ENCODE data around the gene BEND5. TPM values are rescaled to one million over a fixed set of nuclear protein-coding genes. Genes with fewer than 3 reads are reported as not detected.

BEND5 gene
- total and polyA plus RNA-seq, 2 experiments from 2014 or later = not detected

GRCh38 chr1:48686159-48686558 is 90.5 kb downstream of the BEND5 start:
- Histone ChIP-seq H4K20me1 (ENCODE audit: insufficient read depth) (no peaks in the 10 kb centered on the region), H3K4me2 (ENCODE audit: unreplicated experiment) (no peak overlapping the region), H3K9me2 (ENCODE audit: insufficient read depth) (no peaks in the 10 kb centered on the region), H3K79me2 (ENCODE audit: insufficient read depth) (no peaks in the 10 kb centered on the region), H3K9me3 (ENCODE audit: low read depth) (no peaks in the 10 kb centered on the region), H3K27me3 (replicated peaks; ENCODE audit: insufficient read depth) (no peaks in the 10 kb centered on the region), H3F3A (ENCODE audit: insufficient read depth) (no peaks in the 10 kb centered on the region), H3K9ac (no peak overlapping the region), H2AFZ (no peak overlapping the region), H3K36me3 (ENCODE audit: low read depth) (no peaks in the 10 kb centered on the region), H3K4me1 (ENCODE audit: insufficient read depth) (no peaks in the 10 kb centered on the region), H3K27ac (no peak overlapping the region), H3K4me3 (no peak overlapping the region)
- 68 to 70% methylated on average over 5 of the region's 5 CpGs for WGBS, 2 experiments (ENCODE audit: low coverage in 1 of 2, low lambda C conversion rate in 2 of 2, missing lambda C conversion rate in 2 of 2)
- no peak for TF ChIP-seq EZH2 (IDR thresholded peaks at IDR 0.05; ENCODE audit: insufficient read depth, poor library complexity, severe bottlenecking)
- no peak for TF ChIP-seq EZH2phosphoT487 (IDR thresholded peaks at IDR 0.05; ENCODE audit: insufficient read depth, low read depth)
- no peak for DNase-seq
- in situ Hi-C loops (cut with MboI) = no loop called here

GRCh38 chr1:48684381-48684780 is 92.3 kb downstream of the BEND5 start:
- in situ Hi-C loops (cut with MboI) = no loop called here
- Histone ChIP-seq H2AFZ (no peak overlapping the region), H3K27me3 (replicated peaks; ENCODE audit: insufficient read depth) (no peaks in the 10 kb centered on the region), H3K79me2 (ENCODE audit: insufficient read depth) (no peaks in the 10 kb centered on the region), H3K36me3 (ENCODE audit: low read depth) (no peaks in the 10 kb centered on the region), H3F3A (ENCODE audit: insufficient read depth) (no peaks in the 10 kb centered on the region), H3K4me1 (ENCODE audit: insufficient read depth) (no peaks in the 10 kb centered on the region), H3K4me3 (no peak overlapping the region), H3K4me2 (ENCODE audit: unreplicated experiment) (no peak overlapping the region), H3K27ac (no peak overlapping the region), H3K9me2 (ENCODE audit: insufficient read depth) (no peaks in the 10 kb centered on the region), H3K9ac (no peak overlapping the region), H3K9me3 (ENCODE audit: low read depth) (no peaks in the 10 kb centered on the region), H4K20me1 (ENCODE audit: insufficient read depth) (no peaks in the 10 kb centered on the region)
- DNase-seq = no peak
- WGBS, 2 experiments (ENCODE audit: low coverage in 1 of 2, low lambda C conversion rate in 2 of 2, missing lambda C conversion rate in 2 of 2) = 72 to 76% methylated on average over 4 of the region's 4 CpGs
- TF ChIP-seq EZH2 (IDR thresholded peaks at IDR 0.05; ENCODE audit: insufficient read depth, poor library complexity, severe bottlenecking) (no peak), EZH2phosphoT487 (IDR thresholded peaks at IDR 0.05; ENCODE audit: insufficient read depth, low read depth) (no peak)

GRCh38 chr1:48683839-48684238 is 92.9 kb downstream of the BEND5 start:
- no peak for TF ChIP-seq EZH2 (IDR thresholded peaks at IDR 0.05; ENCODE audit: insufficient read depth, poor library complexity, severe bottlenecking)
- in situ Hi-C loops (cut with MboI) = no loop called here

GRCh38 chr1:48681476-48682305 is 95.0 kb downstream of the BEND5 start:
- H3K27me3 ChIP-seq (replicated peaks; ENCODE audit: insufficient read depth) = no peaks in the 10 kb centered on the region
- H3K79me2 ChIP-seq (ENCODE audit: insufficient read depth) = no peaks in the 10 kb centered on the region
- 57 to 61% methylated on average over 4 of the region's 4 CpGs for WGBS, 2 experiments (ENCODE audit: low coverage in 1 of 2, low lambda C conversion rate in 2 of 2, missing lambda C conversion rate in 2 of 2)
- no peaks in the 10 kb centered on the region for H3K4me1 ChIP-seq (ENCODE audit: insufficient read depth)
- H2AFZ ChIP-seq = no peak overlapping the region
- H3K36me3 ChIP-seq (ENCODE audit: low read depth) = no peaks in the 10 kb centered on the region
- TF ChIP-seq EZH2phosphoT487 (IDR thresholded peaks at IDR 0.05; ENCODE audit: insufficient read depth, low read depth) (no peak), EZH2 (IDR thresholded peaks at IDR 0.05; ENCODE audit: insufficient read depth, poor library complexity, severe bottlenecking) (no peak)
- no peak overlapping the region for H3K27ac ChIP-seq
- in situ Hi-C loops (cut with MboI) = no loop called here
- no peak overlapping the region for H3K9ac ChIP-seq
- no peak overlapping the region for H3K4me2 ChIP-seq (ENCODE audit: unreplicated experiment)
- no peaks in the 10 kb centered on the region for H3K9me3 ChIP-seq (ENCODE audit: low read depth)
- H3K9me2 ChIP-seq (ENCODE audit: insufficient read depth) = no peaks in the 10 kb centered on the region
- no peaks in the 10 kb centered on the region for H4K20me1 ChIP-seq (ENCODE audit: insufficient read depth)
- H3F3A ChIP-seq (ENCODE audit: insufficient read depth) = no peaks in the 10 kb centered on the region
- H3K4me3 ChIP-seq = no peak overlapping the region
- DNase-seq = no peak

More at GRCh38 chr1:48683839-48684238, 92.9 kb downstream of the BEND5 start:
- Histone ChIP-seq H3K4me1 (ENCODE audit: insufficient read depth) (no peaks in the 10 kb centered on the region), H4K20me1 (ENCODE audit: insufficient read depth) (no peaks in the 10 kb centered on the region), H3K4me3 (no peak overlapping the region), H3K27ac (no peak overlapping the region), H3K36me3 (ENCODE audit: low read depth) (no peaks in the 10 kb centered on the region), H3K9me3 (ENCODE audit: low read depth) (no peaks in the 10 kb centered on the region), H3K79me2 (ENCODE audit: insufficient read depth) (no peaks in the 10 kb centered on the region), H2AFZ (no peak overlapping the region), H3K27me3 (replicated peaks; ENCODE audit: insufficient read depth) (no peaks in the 10 kb centered on the region), H3K9ac (no peak overlapping the region), H3K4me2 (ENCODE audit: unreplicated experiment) (no peak overlapping the region), H3K9me2 (ENCODE audit: insufficient read depth) (no peaks in the 10 kb centered on the region), H3F3A (ENCODE audit: insufficient read depth) (no peaks in the 10 kb centered on the region)
- DNase-seq = no peak
- 4 to 11% methylated on average over 3 of the region's 3 CpGs for WGBS, 2 experiments (ENCODE audit: low coverage in 1 of 2, low lambda C conversion rate in 2 of 2, missing lambda C conversion rate in 2 of 2)

Data from GM23248 (cell line).